Progenitor cell of endocrine pancreas (in vitro differentiated cells): ENCODE results near the gene CDH5. TPM values are rescaled to one million over a fixed set of nuclear protein-coding genes. Genes with fewer than 3 reads are reported as not detected.

Experiments used
- DNase-seq: peaks from one replicate; pipeline ENCODE4 v3.0.0; 2021; ENCODE audit warnings: low spot score; ENCODE audit not compliant: unreplicated experiment
- H3K27ac Mint-ChIP-seq: 2 replicates; pipeline ENCODE4 v1.8.0; 2021; ENCODE audit warnings: mild to moderate bottlenecking, moderate library complexity, mixed read lengths
- H3K27me3 Mint-ChIP-seq: 2 replicates; pipeline ENCODE4 v1.8.0; 2021; ENCODE audit warnings: mixed read lengths
- H3K36me3 Mint-ChIP-seq: 2 replicates; pipeline ENCODE4 v1.8.0; 2022; ENCODE audit warnings: mixed read lengths; ENCODE audit not compliant: insufficient read depth
- H3K4me1 Mint-ChIP-seq: 2 replicates; pipeline ENCODE4 v1.8.0; 2021; ENCODE audit warnings: low read depth, mixed read lengths
- H3K4me3 Mint-ChIP-seq: 2 replicates; pipeline ENCODE4 v1.8.0; 2021; ENCODE audit warnings: low read depth, mild to moderate bottlenecking, moderate library complexity, mixed read lengths
- H3K9me3 Mint-ChIP-seq: 2 replicates; pipeline ENCODE4 v1.8.0; 2021; ENCODE audit warnings: low read depth, mixed read lengths
- total RNA-seq: library from RNA; stranded (reverse); gene quantifications from 2 replicates; pipeline ENCODE4 v1.2.1, GENCODE V29; 2021
- TF ChIP-seq, protein P1 (sequence below): fragments of 200-600 bp; sonication (generic); IDR thresholded peaks from one replicate; pipeline ENCODE4 v1.5.0; 2021; ENCODE audit warnings: antibody characterized with exemption, mild to moderate bottlenecking; ENCODE audit not compliant: unreplicated experiment

CDH5 gene
- total RNA-seq, 1 donor from 2014 or later: 0.36 TPM

DNA sequence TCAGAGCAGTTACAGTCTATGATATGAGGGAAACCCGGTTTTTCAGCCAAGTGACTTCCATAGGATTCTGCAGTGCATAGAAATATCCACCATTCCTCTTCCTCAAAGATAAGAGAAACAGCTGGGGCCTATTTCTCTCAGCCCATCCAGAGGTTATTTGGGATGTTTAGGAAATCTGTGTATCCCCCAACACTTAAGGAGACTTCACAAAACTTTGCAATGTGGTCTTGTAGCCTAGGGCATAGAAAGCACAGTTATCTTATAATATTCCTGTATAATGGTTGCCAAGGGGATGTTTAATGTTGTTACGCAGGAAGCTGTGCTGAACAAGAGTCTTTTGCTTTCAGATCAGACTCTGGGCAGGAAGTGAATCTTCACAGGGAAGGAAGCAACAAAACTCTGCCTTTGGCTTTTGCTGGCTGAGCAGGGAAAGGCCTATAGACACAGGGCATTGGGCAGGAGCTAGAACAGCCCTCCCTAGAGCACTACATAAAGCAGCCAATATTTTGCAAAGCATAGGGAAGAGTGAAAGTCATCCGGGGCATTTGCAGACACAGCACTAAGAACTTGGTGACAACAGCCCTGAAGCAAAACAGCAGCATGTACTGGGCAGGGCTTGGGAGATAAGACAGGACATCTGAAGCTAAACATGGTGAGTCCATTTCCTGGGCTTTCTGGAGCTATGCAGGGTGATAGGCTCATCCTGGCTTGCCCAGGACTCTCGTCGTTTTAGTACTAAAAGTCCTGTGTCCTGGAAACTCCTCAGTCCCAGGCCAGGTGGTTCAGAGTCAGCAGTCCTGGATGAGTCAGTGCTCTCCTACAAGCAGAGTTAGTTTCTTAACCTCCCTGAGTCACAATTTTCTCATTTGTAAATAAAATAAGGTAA lies 41.9 kb downstream of the CDH5 start:
- Mint-ChIP-seq H3K27ac (no peak overlapping the region), H3K4me1 (peaks cover 4% of the 10 kb centered on the region), H3K36me3 (no peaks in the 10 kb centered on the region), H3K4me3 (no peak overlapping the region), H3K27me3 (peaks cover 50% of the 10 kb centered on the region), H3K9me3 (peaks cover 6% of the 10 kb centered on the region)
- no peak for DNase-seq
- TF ChIP-seq, protein P1, sequence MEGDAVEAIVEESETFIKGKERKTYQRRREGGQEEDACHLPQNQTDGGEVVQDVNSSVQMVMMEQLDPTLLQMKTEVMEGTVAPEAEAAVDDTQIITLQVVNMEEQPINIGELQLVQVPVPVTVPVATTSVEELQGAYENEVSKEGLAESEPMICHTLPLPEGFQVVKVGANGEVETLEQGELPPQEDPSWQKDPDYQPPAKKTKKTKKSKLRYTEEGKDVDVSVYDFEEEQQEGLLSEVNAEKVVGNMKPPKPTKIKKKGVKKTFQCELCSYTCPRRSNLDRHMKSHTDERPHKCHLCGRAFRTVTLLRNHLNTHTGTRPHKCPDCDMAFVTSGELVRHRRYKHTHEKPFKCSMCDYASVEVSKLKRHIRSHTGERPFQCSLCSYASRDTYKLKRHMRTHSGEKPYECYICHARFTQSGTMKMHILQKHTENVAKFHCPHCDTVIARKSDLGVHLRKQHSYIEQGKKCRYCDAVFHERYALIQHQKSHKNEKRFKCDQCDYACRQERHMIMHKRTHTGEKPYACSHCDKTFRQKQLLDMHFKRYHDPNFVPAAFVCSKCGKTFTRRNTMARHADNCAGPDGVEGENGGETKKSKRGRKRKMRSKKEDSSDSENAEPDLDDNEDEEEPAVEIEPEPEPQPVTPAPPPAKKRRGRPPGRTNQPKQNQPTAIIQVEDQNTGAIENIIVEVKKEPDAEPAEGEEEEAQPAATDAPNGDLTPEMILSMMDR: no peak

DNA sequence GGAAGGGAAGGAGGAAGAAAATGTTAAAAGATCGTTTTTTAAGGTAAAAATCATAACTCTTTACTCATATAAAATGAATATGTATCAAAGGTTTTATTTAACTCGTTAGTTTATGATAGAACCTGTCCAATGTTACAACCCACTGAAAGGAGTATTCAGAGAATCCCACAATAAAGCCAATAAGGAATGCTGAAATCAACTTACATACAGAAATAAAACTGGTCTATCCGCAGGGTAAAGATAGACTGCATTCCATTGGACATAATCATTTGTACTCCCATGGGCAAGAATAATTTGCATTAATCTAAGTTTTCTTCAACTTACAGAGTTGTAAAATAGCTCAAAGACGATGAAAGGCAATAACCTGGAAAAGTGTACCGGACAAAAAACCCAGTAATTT lies 42.7 kb downstream of the CDH5 start:
- Mint-ChIP-seq H3K4me3 (no peak overlapping the region), H3K27me3 (peaks cover 47% of the 10 kb centered on the region), H3K27ac (no peak overlapping the region), H3K9me3 (peaks cover 6% of the 10 kb centered on the region), H3K4me1 (peaks cover 4% of the 10 kb centered on the region), H3K36me3 (no peaks in the 10 kb centered on the region)
- no peak for DNase-seq
- TF ChIP-seq, protein P1: no peak

DNA sequence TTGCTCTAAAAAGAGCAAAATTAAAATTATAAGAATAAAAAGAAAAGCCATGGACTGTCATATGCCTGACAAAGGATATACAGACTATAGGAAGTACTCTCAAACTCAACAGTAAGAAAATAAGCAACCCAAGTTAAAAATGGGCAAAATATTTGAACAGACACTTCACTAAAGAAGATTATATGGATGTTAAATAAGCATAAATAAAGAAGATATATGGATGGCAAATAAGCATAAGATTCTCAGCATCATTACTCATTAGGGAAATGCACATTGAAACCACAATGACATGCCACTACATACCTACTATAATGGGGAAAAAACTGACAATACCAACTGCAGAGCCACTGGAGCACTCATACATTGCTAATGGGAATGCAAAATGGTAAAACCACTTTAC lies 45.7 kb downstream of the CDH5 start:
- H3K27me3 Mint-ChIP-seq: peaks cover 44% of the 10 kb centered on the region
- no peak for DNase-seq
- H3K4me3 Mint-ChIP-seq: no peak overlapping the region
- TF ChIP-seq, protein P1: no peak
- no peaks in the 10 kb centered on the region for H3K4me1 Mint-ChIP-seq
- no peaks in the 10 kb centered on the region for H3K9me3 Mint-ChIP-seq
- H3K27ac Mint-ChIP-seq: no peak overlapping the region
- H3K36me3 Mint-ChIP-seq: no peaks in the 10 kb centered on the region

DNA sequence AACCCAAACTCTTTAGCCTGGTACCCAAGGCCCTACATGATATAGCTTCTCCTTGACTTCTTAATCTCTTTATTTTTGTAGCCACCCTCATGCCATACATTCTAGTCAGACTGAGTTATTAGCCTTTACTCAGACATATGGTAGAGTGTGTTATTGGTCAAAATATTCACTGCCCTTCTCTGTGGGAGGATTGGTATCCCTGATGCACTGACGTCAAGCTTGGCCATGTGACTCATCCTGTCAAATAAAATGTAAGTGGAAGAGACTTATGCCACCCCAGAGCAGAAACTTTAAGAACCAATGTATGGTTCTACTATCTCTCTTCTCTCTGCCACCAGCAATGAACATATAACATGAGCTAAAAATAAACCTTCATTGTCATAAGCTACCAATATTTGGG lies 48.4 kb downstream of the CDH5 start:
- TF ChIP-seq, protein P1: no peak
- no peak overlapping the region for H3K27ac Mint-ChIP-seq
- DNase-seq: no peak
- H3K4me3 Mint-ChIP-seq: no peak overlapping the region
- H3K27me3 Mint-ChIP-seq: peaks cover 36% of the 10 kb centered on the region
- H3K4me1 Mint-ChIP-seq: no peaks in the 10 kb centered on the region
- H3K36me3 Mint-ChIP-seq: no peaks in the 10 kb centered on the region
- H3K9me3 Mint-ChIP-seq: no peaks in the 10 kb centered on the region

DNA sequence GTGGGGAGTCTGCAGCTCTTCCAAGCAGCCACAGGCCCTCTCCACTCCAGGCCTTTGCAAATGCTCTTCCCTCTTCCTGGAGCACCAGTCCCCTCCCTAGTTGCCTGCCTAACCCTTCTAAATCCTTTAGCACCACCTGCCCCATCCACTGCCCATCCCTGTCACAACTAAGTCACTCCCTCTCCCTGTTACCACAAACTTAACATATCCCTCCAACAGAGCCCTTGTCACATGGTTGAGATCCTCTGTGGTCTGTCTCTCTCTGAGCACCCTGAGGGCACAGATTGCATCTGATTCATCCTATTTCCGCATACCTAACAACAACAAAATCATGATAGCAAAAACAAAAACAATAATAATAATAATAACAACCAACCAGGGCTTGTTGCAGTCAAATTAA lies 49.6 kb downstream of the CDH5 start:
- Mint-ChIP-seq H3K27me3 (peaks cover 45% of the 10 kb centered on the region), H3K27ac (no peak overlapping the region), H3K4me1 (no peaks in the 10 kb centered on the region), H3K9me3 (no peaks in the 10 kb centered on the region), H3K36me3 (no peaks in the 10 kb centered on the region), H3K4me3 (no peak overlapping the region)
- TF ChIP-seq, protein P1: no peak
- no peak for DNase-seq
